LNCAP (cell line): Measurements from ENCODE around the gene GMEB2.

Source experiments
- TF ChIP-seq, protein P1 (sequence below): fragments of 450-650 bp; IDR thresholded peaks from 2 replicates; pipeline ENCODE4 v1.5.1; 2017; ENCODE audit warnings: mild to moderate bottlenecking

Gene GMEB2

DNA sequence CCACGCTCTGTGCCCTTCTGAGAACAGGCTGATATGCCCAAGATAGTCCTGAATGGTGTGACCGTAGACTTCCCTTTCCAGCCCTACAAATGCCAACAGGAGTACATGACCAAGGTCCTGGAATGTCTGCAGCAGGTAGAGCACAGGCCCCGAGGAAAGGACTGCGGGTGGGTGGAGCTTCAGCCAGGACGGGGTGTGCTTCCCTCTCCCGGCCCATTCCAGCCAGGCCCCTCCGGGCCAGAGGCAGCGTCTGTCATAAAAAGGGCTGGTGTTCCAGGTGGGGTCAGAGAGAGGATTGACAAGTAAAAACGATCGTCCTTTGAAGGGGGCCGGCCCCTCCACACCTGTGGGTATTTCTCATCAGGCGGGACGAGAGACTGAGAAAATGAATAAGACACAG lies 32.5 kb upstream of the GMEB2 start:
- TF ChIP-seq, protein P1, sequence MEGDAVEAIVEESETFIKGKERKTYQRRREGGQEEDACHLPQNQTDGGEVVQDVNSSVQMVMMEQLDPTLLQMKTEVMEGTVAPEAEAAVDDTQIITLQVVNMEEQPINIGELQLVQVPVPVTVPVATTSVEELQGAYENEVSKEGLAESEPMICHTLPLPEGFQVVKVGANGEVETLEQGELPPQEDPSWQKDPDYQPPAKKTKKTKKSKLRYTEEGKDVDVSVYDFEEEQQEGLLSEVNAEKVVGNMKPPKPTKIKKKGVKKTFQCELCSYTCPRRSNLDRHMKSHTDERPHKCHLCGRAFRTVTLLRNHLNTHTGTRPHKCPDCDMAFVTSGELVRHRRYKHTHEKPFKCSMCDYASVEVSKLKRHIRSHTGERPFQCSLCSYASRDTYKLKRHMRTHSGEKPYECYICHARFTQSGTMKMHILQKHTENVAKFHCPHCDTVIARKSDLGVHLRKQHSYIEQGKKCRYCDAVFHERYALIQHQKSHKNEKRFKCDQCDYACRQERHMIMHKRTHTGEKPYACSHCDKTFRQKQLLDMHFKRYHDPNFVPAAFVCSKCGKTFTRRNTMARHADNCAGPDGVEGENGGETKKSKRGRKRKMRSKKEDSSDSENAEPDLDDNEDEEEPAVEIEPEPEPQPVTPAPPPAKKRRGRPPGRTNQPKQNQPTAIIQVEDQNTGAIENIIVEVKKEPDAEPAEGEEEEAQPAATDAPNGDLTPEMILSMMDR, result no peak

DNA sequence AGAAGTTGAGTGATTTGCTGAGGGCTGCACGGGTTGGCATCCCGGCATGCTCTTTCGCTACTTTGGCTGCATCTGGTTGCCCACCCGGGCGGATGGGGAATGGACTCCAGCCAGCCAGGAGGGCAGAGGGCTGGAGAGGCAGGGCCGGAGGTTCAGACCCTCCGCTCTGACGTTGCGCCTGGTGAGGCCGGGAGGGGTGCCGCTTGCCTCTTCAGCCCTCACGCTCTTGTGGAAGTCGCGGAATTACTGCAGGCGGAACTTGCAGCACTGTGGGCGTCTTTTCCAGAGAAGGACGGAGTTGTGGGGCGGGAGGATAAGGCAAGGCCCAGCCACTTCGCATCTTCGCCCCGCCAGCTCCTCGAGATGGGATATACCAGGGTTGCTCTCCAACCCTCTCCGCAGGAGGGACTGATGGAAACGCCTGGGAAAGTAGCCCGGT lies 31.9 kb upstream of the GMEB2 start:
- TF ChIP-seq, protein P1, result no peak

DNA sequence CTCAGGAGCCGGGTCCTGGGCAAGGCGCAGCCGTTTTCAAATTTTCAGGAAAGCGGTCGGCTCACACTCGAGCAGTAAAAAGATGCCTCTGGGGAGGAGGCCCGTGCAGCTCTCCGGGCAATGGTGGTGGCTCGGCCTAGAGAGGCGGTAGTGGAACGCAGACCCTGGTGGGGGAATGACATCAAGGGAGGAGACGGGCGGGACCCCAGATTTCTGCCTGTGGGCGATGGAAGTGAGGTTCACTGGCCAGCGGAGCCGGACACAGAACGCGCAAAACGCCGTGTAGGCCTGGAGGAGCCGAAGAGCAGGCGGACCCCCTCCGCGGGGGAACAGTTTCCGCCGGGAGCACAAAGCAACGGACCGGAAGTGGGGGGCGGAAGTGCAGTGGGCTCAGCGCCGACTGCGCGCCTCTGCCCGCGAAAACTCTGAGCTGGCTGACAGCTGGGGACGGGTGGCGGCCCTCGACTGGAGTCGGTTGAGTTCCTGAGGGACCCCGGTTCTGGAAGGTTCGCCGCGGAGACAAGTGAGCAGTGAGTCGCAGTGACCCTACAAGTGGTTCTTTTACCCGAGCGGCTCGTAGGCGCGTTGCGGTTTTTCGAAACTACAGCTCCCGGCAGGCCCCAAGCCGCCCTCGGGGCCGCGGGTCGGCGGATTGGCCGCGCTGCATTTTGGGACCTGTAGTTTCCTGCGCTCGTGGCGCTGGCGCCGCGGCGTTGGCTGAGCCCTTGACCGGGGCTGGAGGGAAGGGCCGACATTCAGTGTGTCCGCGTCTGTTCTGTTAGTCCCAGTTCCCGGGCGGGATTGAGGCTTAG lies 31.2 kb upstream of the GMEB2 start, which contains the start of gene RTEL1:
RTEL1 (plus strand) TSS at position 376 of the 812 bp plus-strand sequence. CDS start 1,091 bp downstream, outside the sequence.
- TF ChIP-seq, protein P1, result no peak

DNA sequence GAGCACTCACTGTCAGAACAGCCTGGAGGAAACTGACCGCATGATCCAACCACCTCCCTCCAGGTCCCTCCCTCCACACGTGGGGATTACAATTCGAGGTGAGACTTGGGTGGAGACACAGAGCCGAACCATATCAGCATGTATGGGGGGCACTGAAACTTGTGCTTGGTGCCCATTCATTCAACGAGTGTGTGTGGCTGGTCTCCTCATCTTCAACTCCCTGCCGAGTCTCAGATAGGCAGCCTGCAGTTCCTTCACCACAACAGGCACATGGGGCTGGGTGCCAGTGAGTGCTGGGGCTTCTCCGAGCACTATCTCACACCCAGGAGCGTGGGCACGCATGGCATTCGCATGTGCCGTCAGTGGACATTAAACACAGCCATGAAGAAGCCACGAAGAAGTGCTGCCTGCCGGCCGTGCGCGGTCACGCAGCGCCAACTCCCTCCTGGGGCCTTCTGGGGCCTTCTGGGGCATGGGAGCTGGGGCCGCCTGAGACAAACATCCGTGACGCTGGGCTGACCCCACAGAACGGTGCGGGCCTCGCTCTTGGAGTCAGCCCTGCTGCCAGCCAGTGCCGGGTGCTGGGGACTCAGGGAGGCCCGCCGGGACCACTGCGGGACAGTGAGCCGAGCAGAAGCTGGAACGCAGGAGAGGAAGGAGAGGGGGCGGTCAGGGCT lies 30.5 kb upstream of the GMEB2 start:
- TF ChIP-seq, protein P1, result no peak

DNA sequence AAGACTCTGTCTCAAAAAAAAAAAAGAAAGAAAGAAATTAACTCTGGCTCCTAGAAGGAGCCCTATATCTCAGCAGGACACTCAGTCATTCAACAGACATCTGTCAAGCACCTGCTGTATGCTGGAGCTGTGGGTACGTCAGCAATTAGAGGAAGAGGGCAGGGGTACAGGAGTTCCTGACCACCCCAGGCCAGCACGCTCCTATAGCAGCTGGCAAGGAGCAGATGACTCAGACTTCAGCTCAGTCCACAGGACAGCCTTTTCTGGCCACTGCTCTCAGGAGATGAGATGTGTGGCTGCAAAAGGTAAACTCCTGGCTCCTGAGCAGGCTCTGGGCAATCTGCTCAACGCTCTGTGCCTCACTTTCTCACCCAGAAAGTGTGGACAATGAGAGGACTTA lies 29.6 kb upstream of the GMEB2 start:
- TF ChIP-seq, protein P1, result no peak

DNA sequence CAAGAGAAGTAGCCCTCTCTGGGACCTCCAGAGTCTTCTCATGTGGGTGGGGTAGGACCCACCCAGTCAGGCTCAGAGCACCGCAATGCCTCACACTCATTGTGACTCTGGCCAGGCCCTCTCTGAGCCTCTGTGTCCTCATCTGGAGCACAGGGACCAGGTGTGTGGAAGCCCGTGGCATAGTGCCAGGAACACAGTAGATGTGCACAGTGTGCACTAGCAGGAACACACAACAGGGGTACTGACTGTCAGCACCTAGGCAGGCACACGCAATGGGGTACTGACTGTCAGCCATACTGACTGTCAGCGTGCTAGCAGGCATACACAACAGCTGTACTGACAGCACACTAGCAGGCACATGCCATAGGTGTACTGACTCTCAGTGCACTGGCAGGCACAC lies 28.3 kb upstream of the GMEB2 start:
- TF ChIP-seq, protein P1, result no peak

DNA sequence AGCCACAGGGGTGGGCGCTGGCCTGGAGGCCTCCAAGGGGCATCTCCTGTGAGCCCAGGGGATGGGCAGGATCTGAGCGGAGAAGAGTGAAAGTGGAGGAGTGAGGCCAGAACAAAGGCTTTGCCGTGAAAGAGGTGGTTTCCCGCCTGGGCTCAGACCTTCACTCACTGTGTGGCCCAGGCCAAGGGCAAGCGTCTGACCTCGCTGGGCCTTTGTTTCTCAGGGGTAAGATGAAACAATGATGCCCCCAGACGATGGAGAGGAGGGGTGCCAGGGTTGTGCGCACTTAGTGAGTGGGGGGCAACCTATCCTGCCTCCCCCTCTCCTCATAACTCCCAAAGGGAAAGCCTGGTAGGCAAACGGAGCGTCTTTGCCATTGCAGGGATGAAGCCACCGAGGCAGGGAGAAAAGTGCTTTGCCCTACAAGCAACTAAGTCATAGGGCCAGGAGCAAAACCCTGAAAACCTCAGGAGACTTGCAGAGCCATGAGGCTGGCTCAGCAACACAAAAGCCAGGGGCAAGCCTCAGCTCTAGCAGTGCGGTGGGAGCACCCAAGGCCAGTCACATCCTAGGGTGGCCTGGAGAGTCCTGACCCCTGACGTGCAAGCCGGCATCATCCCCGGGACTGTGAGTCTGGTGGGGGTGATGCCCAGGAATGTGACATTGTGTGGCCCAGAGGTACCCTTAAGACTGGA lies 27.2 kb upstream of the GMEB2 start:
- TF ChIP-seq, protein P1, result no peak
